WERI-Rb-1 (cell line): ENCODE measurements around the gene CCDC150.
"Not testable (repeated sequence)": the region's sequence is repeated elsewhere in the genome, so short reads cannot be mapped to it uniquely, and the experiment has no call there.

Experiments used
- DNase-seq: peaks from one replicate; pipeline ENCODE4 v3.0.0-alpha.2; 2020
- H3K27ac ChIP-seq: fragments of 250-450 bp; sonication (Bioruptor Pico); 2 replicates; pipeline ENCODE4 v1.5.1; 2020; ENCODE audit warnings: mild to moderate bottlenecking, moderate library complexity
- H3K27me3 ChIP-seq: fragments of 250-450 bp; sonication (Bioruptor Pico); 2 replicates; pipeline ENCODE4 v1.5.1; 2021; ENCODE audit warnings: mild to moderate bottlenecking, low read depth, moderate library complexity; ENCODE audit not compliant: insufficient read depth, severe bottlenecking
- H3K36me3 ChIP-seq: fragments of 250-450 bp; sonication (Bioruptor Pico); 2 replicates; pipeline ENCODE4 v1.5.1; 2020; ENCODE audit warnings: mild to moderate bottlenecking, moderate library complexity
- H3K4me3 ChIP-seq: 2 replicates; pipeline ENCODE4 v1.5.1; 2011; ENCODE audit warnings: low read depth, mild to moderate bottlenecking, control low read depth, low read length
- H3K9me3 ChIP-seq: fragments of 250-450 bp; sonication (Bioruptor Pico); 2 replicates; pipeline ENCODE4 v1.5.1; 2021; ENCODE audit warnings: mild to moderate bottlenecking, moderate library complexity; ENCODE audit not compliant: severe bottlenecking
- CTCF ChIP-seq: IDR thresholded peaks from 2 replicates; pipeline ENCODE4 v1.5.1; 2011; ENCODE audit warnings: low read depth, mild to moderate bottlenecking, control low read depth, inconsistent platforms, low read length

The CCDC150 gene

GRCh38 chr2:196601430-196602306 is 37.8 kb upstream of the CCDC150 start:
- Histone ChIP-seq H3K27ac (no peak overlapping the region), H3K4me3 (no peak overlapping the region), H3K27me3 (no peaks in the 10 kb centered on the region), H3K36me3 (no peaks in the 10 kb centered on the region), H3K9me3 (no peaks in the 10 kb centered on the region)
- peak; percentile 11 for DNase-seq
- no peak for TF ChIP-seq CTCF

GRCh38 chr2:196604196-196604595 is 35.3 kb upstream of the CCDC150 start:
- no peak for TF ChIP-seq CTCF
- H3K4me3 ChIP-seq, result no peak overlapping the region
- no peak overlapping the region for H3K27ac ChIP-seq
- DNase-seq, result no peak
- H3K36me3 ChIP-seq, result no peaks in the 10 kb centered on the region
- H3K27me3 ChIP-seq, result no peaks in the 10 kb centered on the region
- H3K9me3 ChIP-seq, result no peaks in the 10 kb centered on the region

GRCh38 chr2:196606516-196606915 is 33.0 kb upstream of the CCDC150 start:
- Histone ChIP-seq H3K9me3 (no peaks in the 10 kb centered on the region), H3K36me3 (no peaks in the 10 kb centered on the region), H3K27ac (no peak overlapping the region), H3K27me3 (no peaks in the 10 kb centered on the region), H3K4me3 (no peak overlapping the region)
- no peak for DNase-seq
- TF ChIP-seq CTCF, result no peak

GRCh38 chr2:196607073-196607472 is 32.4 kb upstream of the CCDC150 start:
- Histone ChIP-seq H3K9me3 (no peaks in the 10 kb centered on the region), H3K4me3 (no peak overlapping the region), H3K27me3 (no peaks in the 10 kb centered on the region), H3K27ac (no peak overlapping the region), H3K36me3 (no peaks in the 10 kb centered on the region)
- DNase-seq, result peak; percentile 14
- TF ChIP-seq CTCF, result no peak

DNA sequence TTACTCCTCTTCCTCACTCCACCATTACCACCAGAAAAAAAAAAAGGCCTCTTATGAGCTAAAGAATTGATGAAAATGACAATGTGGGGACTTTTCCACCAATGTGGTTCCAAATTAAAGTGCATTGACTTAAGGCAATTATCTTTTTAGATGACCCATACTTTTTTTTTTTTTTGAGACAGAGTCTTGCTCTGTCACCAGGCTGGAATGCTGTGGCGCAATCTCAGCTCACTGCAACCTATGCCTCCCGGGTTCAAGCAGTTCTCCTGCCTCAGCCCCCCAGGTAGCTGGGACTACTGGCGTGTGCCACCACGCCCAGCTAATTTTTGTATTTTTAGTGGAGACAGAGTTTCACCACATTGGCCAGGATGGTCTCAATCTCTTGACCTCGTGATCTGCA is 31.6 kb upstream of the CCDC150 start:
- not testable (repeated sequence) for H3K36me3 ChIP-seq, DNase-seq

DNA sequence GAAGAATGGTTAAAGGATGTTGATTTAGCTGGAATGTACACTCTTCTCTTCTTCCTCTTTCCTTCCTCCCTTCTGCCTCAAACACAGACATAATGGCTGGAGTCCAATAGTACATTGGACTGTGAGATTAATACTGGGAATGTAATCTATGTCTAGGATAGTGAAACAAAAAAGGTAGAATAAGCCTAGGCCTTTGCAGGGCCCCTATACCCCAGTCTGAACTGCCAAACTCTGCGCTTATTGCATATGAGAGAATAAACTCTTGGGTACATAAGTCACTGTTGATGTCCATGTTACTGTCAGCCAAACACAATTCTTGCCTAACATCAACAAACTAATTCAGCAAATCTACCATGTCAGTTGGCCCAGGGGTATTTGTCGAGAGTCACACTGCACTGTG is 29.7 kb upstream of the CCDC150 start:
- DNase-seq, result no peak
- H3K27ac ChIP-seq, result no peak overlapping the region
- H3K36me3 ChIP-seq, result no peaks in the 10 kb centered on the region
- H3K27me3 ChIP-seq, result no peaks in the 10 kb centered on the region
- H3K4me3 ChIP-seq, result no peak overlapping the region
- no peak for TF ChIP-seq CTCF
- no peaks in the 10 kb centered on the region for H3K9me3 ChIP-seq

More for the DNA sequence above, 31.6 kb upstream of the CCDC150 start:
- not testable (repeated sequence) for H3K9me3 ChIP-seq, H3K27me3 ChIP-seq, H3K27ac ChIP-seq, H3K4me3 ChIP-seq
